Activated CD4-positive, alpha-beta T cell treated with anti-CD3 and anti-CD28 coated beads, Interleukin-2, Interleukin-4, amounts not matched to agents 100 ng/mL and 50 ng/mL, durations not matched to agents 16 hours and 8 hours (primary cell): ENCODE data around the gene CIAPIN1.
"Not testable (repeated sequence)": the region's sequence is repeated elsewhere in the genome, so short reads cannot be mapped to it uniquely, and the experiment has no call there.

Experiments used
- DNase-seq: peaks from one replicate; pipeline ENCODE4 v3.0.0-alpha.2; 2020; ENCODE audit warnings: low spot score

Gene CIAPIN1

DNA sequence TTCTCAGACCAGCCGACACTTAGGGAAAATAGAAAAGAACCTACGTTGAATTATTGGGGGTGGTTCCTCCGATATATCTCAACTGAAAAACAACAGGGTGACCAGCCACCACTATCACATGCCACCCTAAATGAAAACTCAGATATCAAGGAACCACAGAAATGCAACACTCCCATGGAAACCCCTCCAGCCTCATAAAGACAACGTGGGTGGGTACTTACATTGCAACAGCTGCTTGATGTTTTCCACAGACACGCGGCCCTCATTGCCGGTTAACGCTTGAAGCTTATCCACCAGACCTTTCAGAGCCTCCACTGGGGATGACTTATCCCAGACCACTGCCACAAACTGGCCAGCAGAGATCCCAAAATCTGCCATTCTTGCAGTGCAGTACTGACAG, 6.6 kb downstream of the CIAPIN1 start:
- DNase-seq, result not testable (repeated sequence)

DNA sequence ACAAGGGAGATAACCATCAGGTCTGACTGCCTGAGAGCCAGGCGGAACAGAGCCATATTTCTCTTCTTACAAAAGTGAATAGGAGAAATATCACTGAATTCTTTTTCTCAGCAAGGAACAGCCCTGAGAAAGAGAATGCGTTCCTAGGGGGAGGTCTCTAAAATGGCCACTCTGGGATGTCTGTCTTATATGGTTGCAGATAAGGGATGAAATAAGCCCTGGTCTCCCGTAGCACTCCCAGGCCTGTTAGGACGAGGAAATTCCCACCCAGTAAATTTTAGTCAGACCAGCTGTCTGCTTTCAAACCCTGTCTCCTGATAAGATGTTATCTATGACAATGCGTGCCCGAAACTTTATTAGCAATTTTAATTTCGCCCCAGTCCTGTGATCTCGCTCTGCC, 7.2 kb downstream of the CIAPIN1 start:
- DNase-seq, result not testable (repeated sequence)

DNA sequence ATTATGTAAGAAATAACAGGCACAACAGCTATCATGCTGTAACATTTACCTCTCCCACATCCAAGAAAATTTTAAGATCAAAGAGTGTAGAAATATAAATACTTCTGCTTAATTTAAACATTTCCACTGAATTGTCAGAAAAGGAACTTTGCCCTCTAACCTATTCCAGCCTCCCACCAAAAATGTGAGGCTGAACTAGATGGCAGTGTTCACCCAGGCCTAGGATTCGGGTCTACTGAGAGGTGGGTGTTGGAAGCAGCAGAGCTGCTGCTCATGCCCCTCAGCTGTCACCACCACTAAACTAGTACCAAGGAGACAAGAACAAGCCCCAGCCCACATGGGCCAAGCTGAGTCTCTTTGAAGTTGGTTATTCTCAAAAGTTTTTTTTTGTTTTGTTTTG, 11.3 kb downstream of the CIAPIN1 start:
- DNase-seq, result no peak

DNA sequence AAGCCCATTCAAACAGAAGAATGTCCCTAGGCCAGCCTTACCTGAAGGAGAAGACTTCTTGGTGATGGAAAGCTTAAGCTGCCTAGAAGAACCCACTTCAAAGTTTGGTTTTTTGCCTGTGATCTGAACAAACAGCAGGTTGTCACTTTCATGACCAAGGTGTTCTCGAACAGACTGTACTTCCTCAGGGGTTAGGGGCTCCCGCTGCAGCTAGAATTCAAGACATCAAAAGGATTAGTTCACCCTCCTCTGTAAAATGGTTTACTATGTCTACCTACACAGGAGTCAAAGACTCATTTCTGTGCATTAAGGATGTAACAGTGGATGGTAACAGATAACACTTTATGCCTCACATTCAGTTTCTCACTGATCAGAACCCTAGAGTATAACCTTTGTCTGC, 13.2 kb downstream of the CIAPIN1 start:
- DNase-seq, result no peak

DNA sequence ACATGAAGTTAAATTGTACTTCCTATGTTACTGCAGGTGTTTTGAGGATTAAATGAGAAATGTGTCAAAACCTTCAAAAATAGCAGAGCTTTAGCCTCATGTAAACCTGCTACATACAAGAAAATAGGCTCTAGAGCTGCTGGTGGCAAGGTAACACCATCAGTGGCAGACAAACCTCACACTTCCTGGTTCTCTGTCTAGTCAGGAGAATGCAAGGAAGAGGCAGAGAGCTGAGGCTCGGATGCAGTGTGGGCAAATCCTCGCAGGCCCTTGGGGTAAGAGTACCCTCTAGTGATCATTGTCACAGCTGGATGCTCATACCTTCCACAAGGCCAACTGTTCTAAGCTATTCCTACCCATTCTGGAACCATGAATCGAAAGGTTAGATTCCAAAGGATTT, 14.2 kb downstream of the CIAPIN1 start:
- DNase-seq, result no peak

DNA sequence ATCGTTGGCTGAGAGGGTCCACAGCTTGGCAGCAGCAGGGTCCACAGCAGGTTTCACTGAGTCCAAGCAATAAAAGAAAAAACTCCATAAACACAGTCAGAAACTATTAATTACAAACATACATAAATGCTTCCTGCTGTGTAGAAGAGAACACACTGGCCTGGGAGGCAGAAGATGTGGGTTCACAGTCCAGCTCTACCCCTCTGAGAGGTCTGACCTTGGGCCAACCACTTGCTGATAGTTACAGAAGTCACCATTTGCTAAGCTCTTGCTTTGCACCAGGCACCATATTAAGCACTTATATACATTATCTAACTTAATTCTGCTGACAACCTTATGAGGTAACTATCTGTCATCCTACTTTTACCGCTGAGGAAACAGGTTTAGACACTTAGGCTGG, 14.7 kb downstream of the CIAPIN1 start:
- no peak for DNase-seq

DNA sequence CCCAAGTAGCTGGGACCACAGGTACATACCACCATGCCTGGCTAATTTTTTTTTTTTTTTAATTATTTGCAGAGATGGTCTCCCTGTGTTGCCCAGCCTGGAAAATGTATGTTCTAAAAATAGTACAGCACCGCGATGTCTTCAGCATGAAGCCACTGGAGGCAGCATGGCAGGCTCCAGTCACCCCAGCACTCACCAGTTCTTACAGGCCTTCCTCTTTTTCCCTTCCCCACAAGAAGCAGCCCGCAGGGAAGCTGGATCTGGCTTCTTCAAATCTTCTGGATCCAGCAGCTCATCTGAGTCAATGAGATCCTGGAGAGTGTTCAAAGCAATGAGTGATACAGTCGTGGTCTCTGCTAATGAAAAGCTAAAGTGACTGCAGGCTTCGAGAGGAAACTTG, 16.2 kb downstream of the CIAPIN1 start:
- no peak for DNase-seq

DNA sequence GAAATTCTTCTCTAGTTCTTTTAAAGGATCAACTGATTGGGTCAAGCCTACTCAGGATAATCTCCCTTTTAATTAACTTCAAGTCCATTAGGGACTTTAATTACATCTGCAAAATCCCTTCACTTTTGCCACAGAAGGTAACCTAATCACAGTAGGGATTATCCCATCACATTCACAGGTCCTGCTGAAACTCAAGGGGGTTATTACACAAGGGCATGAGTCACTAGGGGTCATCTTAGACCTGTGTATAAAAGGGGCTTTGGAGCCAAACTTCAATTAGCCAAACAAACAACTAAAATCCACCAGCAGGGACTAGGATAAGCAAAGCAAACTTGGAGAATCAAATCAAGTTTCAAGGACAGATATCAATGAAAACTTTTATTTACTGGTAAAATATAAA, 19.4 kb downstream of the CIAPIN1 start:
- DNase-seq, result no peak

DNA sequence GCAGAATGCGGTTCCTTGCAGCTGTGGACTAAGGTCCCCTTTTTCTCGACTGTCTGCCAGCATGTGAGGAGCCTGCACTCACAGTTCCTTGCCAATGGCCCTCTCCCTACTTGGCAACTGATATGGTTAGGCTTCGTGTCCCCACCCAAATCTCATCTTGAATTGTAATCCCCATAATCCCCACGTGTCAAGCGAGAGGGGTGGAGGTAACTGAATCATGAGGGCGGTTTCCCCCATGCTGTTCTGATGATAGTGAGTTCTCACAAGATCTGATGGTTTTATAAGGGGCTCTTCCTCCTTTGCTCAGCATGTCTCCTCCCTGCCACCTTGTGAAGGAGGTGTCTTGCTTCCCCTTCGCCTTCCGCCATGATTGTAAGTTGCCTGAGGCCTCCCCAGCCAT, 19.9 kb downstream of the CIAPIN1 start:
- no peak for DNase-seq

DNA sequence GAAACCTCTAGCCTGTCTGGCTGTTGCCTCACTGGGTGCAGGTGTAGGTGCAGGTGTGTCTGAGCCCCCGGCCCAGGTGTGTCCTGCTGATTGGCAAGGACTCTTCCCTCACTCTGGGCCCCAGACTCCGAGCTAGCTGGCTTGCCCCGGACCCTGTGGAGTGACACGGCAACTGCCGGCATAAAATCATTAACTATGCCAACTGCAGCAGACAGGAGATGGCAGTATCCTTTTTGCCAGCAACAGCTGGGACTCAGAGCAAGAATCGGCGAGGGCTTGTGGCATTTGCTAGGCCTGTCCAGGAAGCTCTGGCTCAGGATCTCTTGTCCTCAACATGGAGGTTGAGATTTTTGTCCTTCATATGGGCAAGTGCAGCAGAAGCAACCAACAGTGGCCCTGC, 20.8 kb downstream of the CIAPIN1 start:
- DNase-seq, result no peak

DNA sequence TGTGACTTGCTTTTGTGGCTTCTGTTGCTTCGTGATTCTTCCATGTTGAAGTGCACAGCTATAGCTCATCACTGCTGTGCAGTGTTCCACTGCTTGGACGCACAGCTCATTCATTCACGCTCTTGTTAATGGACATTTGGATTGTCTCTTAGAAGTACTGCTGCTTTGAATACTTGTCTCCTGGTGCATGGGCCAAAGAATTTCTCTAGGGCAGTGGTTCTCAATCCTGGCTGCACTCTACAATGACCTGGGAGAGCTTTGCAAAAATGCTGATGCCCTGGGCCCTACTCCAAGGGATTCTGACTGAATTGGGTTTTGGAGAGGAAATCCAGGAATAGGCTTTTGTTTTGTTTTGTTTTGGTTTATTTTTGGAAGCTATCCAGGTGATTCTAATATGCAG, 22.6 kb downstream of the CIAPIN1 start:
- DNase-seq, result no peak

DNA sequence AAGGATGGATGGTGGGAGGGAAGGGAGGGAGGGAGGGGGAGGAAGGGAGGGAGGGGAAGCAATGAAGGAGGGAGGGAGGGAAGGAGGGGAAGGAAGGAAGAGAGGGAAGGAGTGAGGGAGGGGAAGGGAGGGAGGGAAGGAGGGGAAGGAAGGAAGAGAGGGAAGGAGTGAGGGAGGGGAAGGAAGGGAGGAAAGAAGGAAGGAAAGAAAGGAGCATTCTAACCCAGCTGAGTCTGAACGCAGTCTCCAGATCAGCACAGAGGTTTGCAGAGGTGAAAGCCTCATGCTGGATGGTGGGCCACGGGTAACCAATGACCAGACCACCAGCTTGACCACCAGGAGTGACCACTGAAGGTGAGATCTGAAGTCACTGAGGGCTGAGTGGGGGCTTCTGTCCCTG, 24.0 kb downstream of the CIAPIN1 start:
- DNase-seq, result no peak

DNA sequence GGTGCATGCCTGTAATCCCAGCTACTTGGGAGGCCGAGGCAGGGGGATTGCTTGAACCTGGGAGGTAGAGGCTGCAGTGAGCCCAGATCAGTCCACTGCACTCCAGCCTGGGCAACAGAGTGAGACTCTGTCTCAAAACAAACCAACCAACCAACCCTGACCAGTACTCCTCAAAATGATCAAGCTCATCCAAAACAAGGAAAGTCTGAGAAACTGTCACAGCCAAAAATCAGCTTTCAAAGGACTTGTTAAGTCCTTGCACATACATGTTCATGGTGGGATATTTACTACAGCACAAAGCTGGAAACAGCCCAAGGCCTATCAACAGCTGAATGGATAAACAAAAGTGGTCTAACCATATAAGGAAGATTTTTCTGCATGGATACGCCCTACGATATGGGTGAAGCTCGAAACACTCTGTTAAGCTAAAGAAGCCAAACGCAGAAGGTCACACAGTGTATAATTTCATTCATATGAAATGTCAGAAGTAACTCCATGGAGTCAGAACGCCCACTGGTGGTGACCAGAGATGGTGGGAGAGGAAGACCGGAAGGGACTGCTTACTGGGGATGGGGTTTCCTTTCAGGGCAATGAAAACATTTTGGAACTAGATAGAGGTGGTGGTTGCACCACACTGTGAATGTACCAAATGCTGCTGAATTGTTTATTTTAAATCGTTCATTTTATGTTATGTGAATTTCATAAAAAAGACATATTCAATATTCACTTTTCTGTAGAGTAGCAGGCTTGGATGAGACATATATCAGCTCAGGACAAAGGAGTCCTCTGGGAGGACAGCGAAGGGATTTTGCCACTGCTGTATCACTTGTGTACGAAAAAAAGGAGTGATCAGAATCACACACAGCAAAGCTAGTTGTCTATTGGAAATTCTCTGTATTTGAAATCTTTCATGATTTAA, 24.9 kb downstream of the CIAPIN1 start:
- DNase-seq, result no peak

DNA sequence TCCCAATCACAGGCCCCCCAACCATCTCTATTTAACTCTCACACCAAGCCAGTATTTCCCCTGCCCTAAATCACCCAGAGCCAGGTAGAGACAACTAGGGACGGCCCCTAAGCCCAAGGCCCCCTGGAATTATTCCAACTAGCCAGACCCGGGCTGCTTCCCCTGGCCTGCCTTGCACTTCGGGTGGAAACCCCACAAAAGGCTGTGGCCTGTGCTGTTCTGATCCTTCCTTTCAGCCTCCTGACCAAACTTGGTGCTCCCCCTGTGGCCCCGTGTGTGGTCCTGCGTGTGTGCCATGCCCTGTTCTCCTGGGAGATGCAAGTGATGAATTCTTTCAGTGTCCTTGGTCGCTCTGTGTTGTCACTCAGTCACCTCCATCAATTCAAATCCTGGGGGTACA, 27.7 kb downstream of the CIAPIN1 start:
- DNase-seq, result no peak

DNA sequence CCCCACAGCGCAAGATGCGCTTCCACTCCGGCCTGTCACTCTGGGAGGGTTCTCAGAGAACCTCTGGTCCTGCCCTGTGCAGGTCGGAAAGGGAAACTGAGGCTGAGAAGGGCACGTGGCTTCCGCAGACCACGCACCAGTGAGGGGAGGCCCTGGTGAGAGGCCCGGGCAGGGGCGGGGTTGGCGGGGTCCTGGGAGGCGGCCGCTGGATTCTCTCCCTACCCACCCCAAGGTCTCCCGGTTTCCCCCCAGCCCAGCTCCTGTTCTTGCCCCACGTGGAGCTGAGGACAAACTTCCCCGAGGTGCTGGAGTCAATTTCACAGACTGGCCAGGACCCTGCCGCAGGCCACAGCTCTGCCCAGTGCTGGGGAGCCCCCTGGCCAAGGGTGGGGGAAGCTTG, 31.1 kb downstream of the CIAPIN1 start:
- DNase-seq, result no peak

DNA sequence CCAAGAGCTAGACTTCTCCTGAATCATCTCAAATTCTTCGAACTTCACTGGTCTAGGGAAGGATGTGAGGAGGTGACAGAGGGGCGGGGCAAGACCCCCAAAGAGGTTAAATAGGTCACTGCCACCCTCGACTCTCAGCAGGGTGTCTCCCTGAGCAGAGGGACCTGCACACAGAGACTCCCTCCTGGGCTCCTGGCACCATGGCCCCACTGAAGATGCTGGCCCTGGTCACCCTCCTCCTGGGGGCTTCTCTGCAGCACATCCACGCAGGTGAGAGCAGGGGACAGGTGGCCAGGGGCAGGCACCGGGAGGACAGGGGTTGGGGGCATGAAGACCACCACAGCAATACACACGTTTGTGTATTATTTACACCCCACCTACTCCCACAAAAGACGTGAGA, 33.5 kb downstream of the CIAPIN1 start:
- DNase-seq, result no peak

DNA sequence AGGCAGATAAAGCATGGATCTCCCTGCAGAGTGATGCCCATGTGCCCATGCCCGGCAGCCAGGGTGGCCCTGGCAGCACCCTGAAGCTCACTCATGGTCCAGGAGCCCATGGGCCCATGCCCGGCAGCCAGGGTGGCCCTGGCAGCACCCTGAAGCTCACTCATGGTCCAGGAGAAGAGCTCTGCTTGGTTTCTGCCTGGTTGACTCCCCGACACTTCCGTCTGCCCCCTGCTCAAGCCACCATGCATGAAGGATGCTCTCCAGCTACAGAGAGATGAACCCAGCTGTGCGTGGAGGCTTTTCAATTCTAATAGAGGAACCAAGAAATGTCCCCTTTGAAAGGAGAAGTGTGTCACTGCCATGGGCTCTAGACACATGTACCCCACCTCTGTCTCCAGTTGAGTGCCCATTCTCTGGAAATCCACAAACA, 33.9 kb downstream of the CIAPIN1 start:
- no peak for DNase-seq

DNA sequence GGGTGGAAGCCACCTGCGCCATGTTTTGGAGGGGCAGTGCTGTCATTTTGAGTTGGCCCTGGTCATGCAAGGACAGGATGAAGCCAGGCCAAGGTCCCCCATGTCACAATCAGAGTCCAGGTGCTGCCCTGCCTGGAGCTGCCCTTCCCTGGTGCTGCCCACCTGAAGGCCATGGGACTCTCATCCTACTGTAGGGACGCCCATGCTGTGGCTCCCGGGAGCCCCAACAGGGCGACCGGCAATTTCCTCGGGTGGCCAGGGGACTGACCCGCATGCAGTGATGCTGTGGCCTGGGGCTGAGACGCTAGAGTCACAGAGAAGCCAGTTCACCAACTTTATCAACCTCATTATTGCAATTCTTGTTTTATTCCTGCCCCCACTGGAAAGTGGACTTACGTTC, 34.6 kb downstream of the CIAPIN1 start:
- DNase-seq, result no peak

DNA sequence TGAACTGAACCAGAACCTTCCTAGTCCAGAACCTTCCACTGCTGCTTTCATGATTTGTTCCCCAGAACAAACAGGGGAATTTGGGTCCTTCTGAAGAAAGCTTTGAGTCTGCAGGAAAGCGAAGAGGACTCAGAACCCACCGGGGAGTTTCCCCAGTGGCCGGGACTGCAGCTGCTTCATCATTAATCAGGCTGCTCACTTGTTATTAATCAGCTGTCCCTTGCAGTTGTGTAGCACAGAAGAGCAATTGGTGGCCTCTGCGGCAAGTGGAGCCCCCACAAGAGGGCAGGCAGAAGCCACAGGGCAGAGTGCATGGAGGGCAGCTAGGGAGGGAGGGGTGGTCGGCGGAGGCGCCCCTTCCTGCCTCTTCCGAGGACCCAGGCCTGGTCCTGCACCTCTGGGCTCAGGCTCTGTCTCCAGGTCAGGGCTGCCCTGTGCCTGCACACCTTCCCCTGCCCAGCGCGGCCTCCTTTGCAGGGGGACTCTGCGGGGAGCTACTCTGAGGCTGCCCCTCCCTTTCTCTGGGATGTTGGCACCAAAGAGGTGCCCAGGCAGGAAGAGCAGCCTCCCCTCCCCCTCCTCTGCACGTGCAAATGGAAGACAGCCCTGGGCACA, 35.7 kb downstream of the CIAPIN1 start:
- DNase-seq, result no peak

DNA sequence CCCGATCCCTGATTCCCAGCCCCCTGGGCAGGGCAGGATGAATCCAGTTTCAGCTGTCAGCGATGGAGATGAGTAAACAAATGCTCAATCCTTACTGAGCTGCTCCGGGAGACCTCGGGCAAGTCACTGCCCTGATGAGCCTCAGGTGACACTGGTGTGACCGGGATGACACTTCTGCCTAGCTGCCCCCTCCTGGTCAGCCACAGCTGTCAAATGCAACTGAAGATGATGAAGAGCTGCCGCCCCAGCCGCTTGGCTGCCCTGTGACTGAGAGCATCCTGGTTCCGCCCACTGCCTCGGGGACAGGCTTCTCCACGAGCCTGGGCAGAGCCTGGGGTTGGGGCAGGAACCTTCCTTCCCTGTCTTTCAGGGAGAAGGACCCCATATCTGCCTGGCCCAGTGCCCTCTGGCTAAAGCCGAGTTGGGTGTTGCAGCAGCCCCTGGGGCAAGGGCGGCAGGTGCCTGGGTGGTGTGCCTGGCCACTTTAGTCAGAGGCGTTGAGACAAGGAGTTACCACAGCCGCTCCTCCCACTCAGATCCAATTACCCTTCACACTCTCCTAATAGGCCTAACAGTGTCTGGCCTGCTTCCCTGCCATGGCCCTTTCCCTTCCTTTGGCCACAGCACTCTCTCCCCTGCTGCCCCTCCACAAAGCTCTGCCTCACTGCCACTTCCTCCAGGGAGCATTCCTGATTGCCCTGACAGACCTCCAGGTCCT, 37.2 kb downstream of the CIAPIN1 start:
- no peak for DNase-seq

DNA sequence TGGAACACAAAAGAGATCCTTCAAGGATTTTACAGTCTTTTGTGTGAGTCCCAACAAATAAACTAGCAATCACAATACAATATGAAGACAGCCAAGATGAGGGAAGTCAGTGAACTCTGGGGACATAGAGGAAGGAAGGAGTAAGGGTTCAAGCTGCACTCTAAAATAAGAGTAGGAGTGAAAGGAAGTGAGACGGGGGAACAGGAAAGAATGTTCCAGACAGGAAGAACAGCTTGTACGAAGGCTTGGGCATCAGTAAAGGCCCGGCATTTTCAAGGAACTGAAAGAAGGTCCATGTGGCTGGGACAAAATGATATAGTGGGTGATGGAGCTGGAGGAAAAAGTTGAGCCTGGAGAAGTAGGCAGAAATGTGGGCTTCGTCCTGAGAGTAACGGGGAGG, 38.1 kb downstream of the CIAPIN1 start:
- DNase-seq, result no peak

DNA sequence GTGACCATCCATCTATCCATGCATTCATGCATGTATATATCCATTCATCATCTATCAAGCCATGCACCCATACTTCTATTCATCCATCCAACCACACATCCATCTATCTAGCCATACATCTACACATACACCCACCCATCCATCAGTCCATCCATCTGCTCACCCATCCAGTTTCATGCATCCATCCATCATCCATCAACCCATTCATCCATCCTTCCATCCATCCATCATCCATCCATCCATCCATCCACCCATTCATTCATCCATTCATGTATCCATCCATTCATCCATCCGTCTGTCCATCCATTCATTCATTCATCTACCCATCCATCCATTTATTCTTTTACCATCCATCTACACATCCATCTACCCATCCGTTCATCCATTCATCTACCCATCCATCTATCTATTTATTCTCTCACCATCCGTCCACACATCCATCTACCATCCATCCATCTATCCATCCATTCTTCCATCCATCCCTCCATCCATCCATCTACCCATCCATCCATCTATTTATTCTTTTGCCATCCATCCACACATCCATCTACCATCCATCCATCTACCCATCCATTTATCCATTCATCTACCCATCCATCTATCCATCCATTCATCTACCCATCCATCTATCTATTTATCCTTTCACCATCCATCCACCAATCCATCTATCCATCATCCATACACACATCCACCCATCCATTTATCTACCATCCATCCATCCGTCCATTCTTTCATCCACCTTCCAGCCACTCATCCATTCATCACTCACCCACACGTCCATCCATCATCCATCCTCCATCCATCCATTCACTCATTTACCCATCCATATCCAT, 39.4 kb downstream of the CIAPIN1 start:
- DNase-seq, result no peak
